HCT116 (cell line): ENCODE results near the gene ELOVL4. TPM values are rescaled to one million over a fixed set of nuclear protein-coding genes. Genes with fewer than 3 reads are reported as not detected.

ENCODE experiments used
- ATAC-seq: fragments of 200-7000 bp; cut with Tn5 transposase; 2 replicates; pipeline ENCODE4 v1.9.1; 2020; ENCODE audit warnings: mild to moderate bottlenecking, moderate library complexity
- BruUV-seq: library from RNA; stranded (reverse); fragments of 400-500 nt; replicated peaks from 2 replicates; lab custom pipeline; 2021; lab: Mats Ljungman, UMichigan
- CTCF ChIA-PET: fragments of 300-600 bp; sonication (Branson Sonifier 250); formaldehyde crosslinking; loops from one replicate; lab custom pipeline; 2021; ENCODE audit warnings: antibody characterized with exemption; lab: Charles Lee
- POLR2A ChIA-PET: fragments of 300-600, 350-600 bp; sonication (Branson Sonifier 250); formaldehyde crosslinking; loops from one replicate; lab custom pipeline; 2021; ENCODE audit warnings: antibody characterized with exemption; lab: Charles Lee
- RAD21 ChIA-PET, 2 experiments: fragments of 300-600 bp; sonication (Branson Sonifier 250); formaldehyde crosslinking; loops; one replicate each; lab custom pipeline; 2023; ENCODE audit warnings: low total read pairs in 2 of 2; ENCODE audit not compliant: uncharacterized antibody in 2 of 2, unreplicated experiment in 2 of 2, low non-redundant PET in 1 of 2; lab: Charles Lee
- DNase-seq: peaks from one replicate; pipeline ENCODE4 v3.0.0-alpha.2; 2010; ENCODE audit warnings: low read depth, low spot score
- H2AFZ ChIP-seq: fragments of 200-600 bp; shearing (Covaris generic), sonication (generic); 2 replicates; pipeline ENCODE4 v1.6.1; 2017; ENCODE audit warnings: low read depth, mixed run types, mixed read lengths, antibody characterized with exemption, low read length; ENCODE audit not compliant: poor library complexity, severe bottlenecking
- H3K27ac ChIP-seq: 2 replicates; pipeline ENCODE4 v1.5.1; 2012; ENCODE audit warnings: low read depth, low read length
- H3K27me3 ChIP-seq: fragments of 200-600 bp; sonication (generic); 2 replicates; pipeline ENCODE4 v1.6.1; 2016; ENCODE audit warnings: mixed run types, low read length, mixed read lengths; ENCODE audit not compliant: insufficient read depth
- H3K36me3 ChIP-seq, 2 experiments: fragments of 200-500 bp in 1 of 2; fragments of 200-600 bp in 1 of 2; sonication (Bioruptor generic) in 1 of 2; sonication (generic) in 1 of 2; 2 replicates each; pipeline versions ENCODE4 v1.5.1 to v1.6.1; 2014 to 2016; ENCODE audit warnings: low read length in 2 of 2, inconsistent platforms in 1 of 2, mixed read lengths in 1 of 2, mixed run types in 1 of 2; ENCODE audit not compliant: insufficient read depth in 2 of 2, control insufficient read depth in 1 of 2
- H3K4me1 ChIP-seq, 2 experiments: fragments of 200-600 bp in 1 of 2; sonication (generic) in 1 of 2; 2 replicates each; pipeline versions ENCODE4 v1.5.1 to v1.6.1; 2012 to 2017; ENCODE audit warnings: low read length in 2 of 2, inconsistent platforms in 1 of 2, mild to moderate bottlenecking in 1 of 2, mixed read lengths in 1 of 2, mixed run types in 1 of 2, moderate library complexity in 1 of 2; ENCODE audit not compliant: insufficient read depth in 2 of 2, control insufficient read depth in 1 of 2
- H3K4me2 ChIP-seq: fragments of 200-600 bp; sonication (generic); 2 replicates; pipeline ENCODE4 v1.6.1; 2017; ENCODE audit warnings: mixed run types, low read length, mixed read lengths
- H3K4me3 ChIP-seq, 2 experiments: fragments of 200-600 bp in 1 of 2; sonication (generic) in 1 of 2; replicated peaks in 1 of 2; 2 replicates each; pipeline ENCODE4 v1.5.1; 2011 to 2016; ENCODE audit warnings: low read length in 2 of 2, control low read depth in 1 of 2, low read depth in 1 of 2, mild to moderate bottlenecking in 1 of 2, mixed read lengths in 1 of 2, mixed run types in 1 of 2
- H3K79me2 ChIP-seq: fragments of 200-600 bp; sonication (generic); 2 replicates; pipeline ENCODE4 v1.6.1; 2017; ENCODE audit warnings: mild to moderate bottlenecking, mixed run types, low read length, moderate library complexity, mixed read lengths; ENCODE audit not compliant: insufficient read depth
- H3K9ac ChIP-seq: fragments of 200-600 bp; sonication (generic); 2 replicates; pipeline ENCODE4 v1.6.1; 2016; ENCODE audit warnings: low read length, mixed read lengths
- H3K9me2 ChIP-seq: fragments of 200-600 bp; sonication (generic), shearing (Covaris generic); 2 replicates; pipeline ENCODE4 v1.6.1; 2017; ENCODE audit warnings: mixed run types, mild to moderate bottlenecking, moderate library complexity; ENCODE audit not compliant: insufficient read depth
- H3K9me3 ChIP-seq, 2 experiments: fragments of 200-500 bp in 1 of 2; fragments of 200-600 bp in 1 of 2; sonication (Bioruptor generic) in 1 of 2; sonication (generic) in 1 of 2; 2 replicates each; pipeline ENCODE4 v1.6.1; 2014 to 2017; ENCODE audit warnings: low read length in 2 of 2, mixed read lengths in 2 of 2, inconsistent platforms in 1 of 2, low read depth in 1 of 2, mild to moderate bottlenecking in 1 of 2, mixed run types in 1 of 2, moderate library complexity in 1 of 2; ENCODE audit not compliant: control insufficient read depth in 1 of 2, insufficient read depth in 1 of 2
- H4K20me1 ChIP-seq: fragments of 200-600 bp; sonication (generic), shearing (Covaris generic); 2 replicates; pipeline ENCODE4 v1.6.1; 2017; ENCODE audit warnings: mixed run types, mild to moderate bottlenecking, moderate library complexity; ENCODE audit not compliant: insufficient read depth
- CEBPB ChIP-seq: IDR thresholded peaks from 2 replicates; pipeline ENCODE4 v1.6.1; 2012; ENCODE audit warnings: low read depth
- EGR1 ChIP-seq: IDR thresholded peaks from 2 replicates; pipeline ENCODE4 v1.6.1; 2012; ENCODE audit warnings: low read depth
- EZH2phosphoT487 ChIP-seq: fragments of 200-600 bp; IDR thresholded peaks from 2 replicates; pipeline ENCODE4 v1.6.1; 2018; ENCODE audit warnings: antibody characterized with exemption, borderline replicate concordance
- FOSL1 ChIP-seq: IDR thresholded peaks from 2 replicates; pipeline ENCODE4 v1.6.1; 2012; ENCODE audit warnings: low read depth
- JUND ChIP-seq: IDR thresholded peaks from 2 replicates; pipeline ENCODE4 v1.6.1; 2012
- SP1 ChIP-seq: IDR thresholded peaks from 2 replicates; pipeline ENCODE4 v1.6.1; 2012; ENCODE audit warnings: low read depth
- ZFX ChIP-seq: fragments of 450-650 bp; IDR thresholded peaks from 2 replicates; pipeline ENCODE4 v1.6.1; 2017
- intact Hi-C: fragments of 100-400 bp; cut with micrococcal nuclease; formaldehyde crosslinking; loops from 2 replicates; pipeline ENCODE4 v1.10.0; 2022
- total RNA-seq: library from RNA; stranded (reverse); gene quantifications from one replicate; pipeline ENCODE4 v1.2.1, GENCODE V29; 2021; ENCODE audit not compliant: unreplicated experiment
- TF ChIP-seq, protein P1 (sequence below): IDR thresholded peaks from 2 replicates; pipeline ENCODE4 v1.6.1; 2012
- TF ChIP-seq, protein P2 (sequence below): IDR thresholded peaks from 2 replicates; pipeline ENCODE4 v1.6.1; 2011; ENCODE audit warnings: mild to moderate bottlenecking, low read length, moderate library complexity; ENCODE audit not compliant: insufficient replicate concordance; ENCODE audit errors: extremely low read depth
- TF ChIP-seq, protein P3 (sequence below): IDR thresholded peaks from 2 replicates; pipeline ENCODE4 v1.6.1; 2012; ENCODE audit warnings: low read depth

ELOVL4 gene
- total RNA-seq, 1 experiment from 2014 or later = not detected

DNA sequence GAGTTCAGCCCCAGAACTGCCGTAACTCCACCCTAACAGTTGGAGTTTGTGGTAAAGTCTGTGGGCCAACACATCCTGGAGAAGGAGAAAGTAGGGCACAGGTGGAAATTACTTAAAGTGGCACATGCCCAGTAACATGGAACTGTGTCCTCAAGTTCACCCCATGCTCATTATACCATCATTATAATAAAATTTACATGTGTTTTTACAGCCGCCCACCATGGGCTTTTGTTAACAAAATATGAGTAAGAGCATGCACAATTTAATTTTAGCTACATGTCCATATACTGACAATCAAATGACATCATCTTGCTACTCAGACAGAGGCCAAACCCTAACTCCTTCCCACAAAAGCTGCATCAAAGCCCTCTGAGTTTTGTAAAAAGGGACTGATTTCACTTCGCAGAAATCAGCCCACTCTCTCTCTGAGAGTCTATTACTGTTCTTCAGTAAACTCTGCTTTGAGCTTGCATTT is 17.3 kb upstream of the ELOVL4 start:
- H3K27ac ChIP-seq = no peak overlapping the region
- POLR2A ChIA-PET = no interaction called here
- no peak for ATAC-seq
- RAD21 ChIA-PET = no interaction called here
- BruUV-seq = no TSS peak
- H2AFZ ChIP-seq = no peak overlapping the region
- TF ChIP-seq, protein P1, sequence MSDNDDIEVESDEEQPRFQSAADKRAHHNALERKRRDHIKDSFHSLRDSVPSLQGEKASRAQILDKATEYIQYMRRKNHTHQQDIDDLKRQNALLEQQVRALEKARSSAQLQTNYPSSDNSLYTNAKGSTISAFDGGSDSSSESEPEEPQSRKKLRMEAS = no peak
- no peak for TF ChIP-seq JUND
- no peak for TF ChIP-seq SP1
- no peak for TF ChIP-seq EGR1
- TF ChIP-seq, protein P2, sequence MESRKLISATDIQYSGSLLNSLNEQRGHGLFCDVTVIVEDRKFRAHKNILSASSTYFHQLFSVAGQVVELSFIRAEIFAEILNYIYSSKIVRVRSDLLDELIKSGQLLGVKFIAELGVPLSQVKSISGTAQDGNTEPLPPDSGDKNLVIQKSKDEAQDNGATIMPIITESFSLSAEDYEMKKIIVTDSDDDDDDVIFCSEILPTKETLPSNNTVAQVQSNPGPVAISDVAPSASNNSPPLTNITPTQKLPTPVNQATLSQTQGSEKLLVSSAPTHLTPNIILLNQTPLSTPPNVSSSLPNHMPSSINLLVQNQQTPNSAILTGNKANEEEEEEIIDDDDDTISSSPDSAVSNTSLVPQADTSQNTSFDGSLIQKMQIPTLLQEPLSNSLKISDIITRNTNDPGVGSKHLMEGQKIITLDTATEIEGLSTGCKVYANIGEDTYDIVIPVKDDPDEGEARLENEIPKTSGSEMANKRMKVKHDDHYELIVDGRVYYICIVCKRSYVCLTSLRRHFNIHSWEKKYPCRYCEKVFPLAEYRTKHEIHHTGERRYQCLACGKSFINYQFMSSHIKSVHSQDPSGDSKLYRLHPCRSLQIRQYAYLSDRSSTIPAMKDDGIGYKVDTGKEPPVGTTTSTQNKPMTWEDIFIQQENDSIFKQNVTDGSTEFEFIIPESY = no peak
- TF ChIP-seq, all 23 proteins: peak for 0
- Histone ChIP-seq H3K4me1 (no peaks in the 10 kb centered on the region), H3K36me3 (no peaks in the 10 kb centered on the region), H4K20me1 (no peaks in the 10 kb centered on the region), H3K4me3 (no peak overlapping the region), H3K4me2 (no peak overlapping the region), H3K9ac (no peak overlapping the region), H3K9me2 (no peaks in the 10 kb centered on the region; the same call in 1 of the 2 replicates), H3K27me3 (no peaks in the 10 kb centered on the region), H3K79me2 (no peaks in the 10 kb centered on the region), H3K9me3 (no peaks in the 10 kb centered on the region)
- no peak for DNase-seq
- CTCF ChIA-PET = interaction anchor here (1.3 kb wide), 1 partner anchor 15 kb away, joined by 3 read pairs; no protein-coding TSS in a partner anchor
- intact Hi-C loops = no loop called here

DNA sequence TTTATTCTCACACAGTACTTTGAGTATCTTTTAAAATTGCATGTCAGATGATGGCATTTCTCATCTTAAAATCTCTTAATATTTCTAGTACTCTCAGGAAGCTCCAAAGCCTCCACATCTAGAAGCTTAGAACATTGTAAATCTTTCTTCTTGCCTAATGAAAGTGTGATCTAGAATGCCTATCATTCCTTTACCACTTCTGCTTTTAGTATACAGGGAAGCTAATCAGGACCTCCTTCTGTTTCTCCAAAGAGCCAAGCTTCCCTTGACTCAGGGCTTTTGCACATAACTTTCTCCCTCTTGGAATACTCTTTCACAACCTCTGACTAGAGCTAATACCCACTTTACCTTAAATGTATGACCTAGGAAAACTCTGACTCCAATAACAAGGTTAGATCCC is 7.5 kb upstream of the ELOVL4 start:
- Histone ChIP-seq H4K20me1 (no peaks in the 10 kb centered on the region), H3K4me2 (no peak overlapping the region), H3K27ac (no peak overlapping the region), H3K79me2 (no peaks in the 10 kb centered on the region), H3K9ac (no peak overlapping the region), H3K9me2 (no peaks in the 10 kb centered on the region), H3K9me3 (no peaks in the 10 kb centered on the region), H2AFZ (no peak overlapping the region), H3K36me3 (no peaks in the 10 kb centered on the region), H3K27me3 (no peaks in the 10 kb centered on the region), H3K4me3 (no peak overlapping the region), H3K4me1 (no peaks in the 10 kb centered on the region)
- DNase-seq (no peak), ATAC-seq (no peak)
- intact Hi-C loops = loop anchor here (5.0 kb wide), 1 partner anchor 87 kb away; no protein-coding TSS in a partner anchor
- no TSS peak for BruUV-seq
- ChIA-PET RAD21 (no interaction called here), POLR2A (no interaction called here), CTCF (no interaction called here)
- TF ChIP-seq SP1 (no peak), CEBPB (no peak), ZFX (no peak), EZH2phosphoT487 (no peak), FOSL1 (no peak)
- TF ChIP-seq, protein P3, sequence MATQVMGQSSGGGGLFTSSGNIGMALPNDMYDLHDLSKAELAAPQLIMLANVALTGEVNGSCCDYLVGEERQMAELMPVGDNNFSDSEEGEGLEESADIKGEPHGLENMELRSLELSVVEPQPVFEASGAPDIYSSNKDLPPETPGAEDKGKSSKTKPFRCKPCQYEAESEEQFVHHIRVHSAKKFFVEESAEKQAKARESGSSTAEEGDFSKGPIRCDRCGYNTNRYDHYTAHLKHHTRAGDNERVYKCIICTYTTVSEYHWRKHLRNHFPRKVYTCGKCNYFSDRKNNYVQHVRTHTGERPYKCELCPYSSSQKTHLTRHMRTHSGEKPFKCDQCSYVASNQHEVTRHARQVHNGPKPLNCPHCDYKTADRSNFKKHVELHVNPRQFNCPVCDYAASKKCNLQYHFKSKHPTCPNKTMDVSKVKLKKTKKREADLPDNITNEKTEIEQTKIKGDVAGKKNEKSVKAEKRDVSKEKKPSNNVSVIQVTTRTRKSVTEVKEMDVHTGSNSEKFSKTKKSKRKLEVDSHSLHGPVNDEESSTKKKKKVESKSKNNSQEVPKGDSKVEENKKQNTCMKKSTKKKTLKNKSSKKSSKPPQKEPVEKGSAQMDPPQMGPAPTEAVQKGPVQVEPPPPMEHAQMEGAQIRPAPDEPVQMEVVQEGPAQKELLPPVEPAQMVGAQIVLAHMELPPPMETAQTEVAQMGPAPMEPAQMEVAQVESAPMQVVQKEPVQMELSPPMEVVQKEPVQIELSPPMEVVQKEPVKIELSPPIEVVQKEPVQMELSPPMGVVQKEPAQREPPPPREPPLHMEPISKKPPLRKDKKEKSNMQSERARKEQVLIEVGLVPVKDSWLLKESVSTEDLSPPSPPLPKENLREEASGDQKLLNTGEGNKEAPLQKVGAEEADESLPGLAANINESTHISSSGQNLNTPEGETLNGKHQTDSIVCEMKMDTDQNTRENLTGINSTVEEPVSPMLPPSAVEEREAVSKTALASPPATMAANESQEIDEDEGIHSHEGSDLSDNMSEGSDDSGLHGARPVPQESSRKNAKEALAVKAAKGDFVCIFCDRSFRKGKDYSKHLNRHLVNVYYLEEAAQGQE = no peak
- TF ChIP-seq, protein P2 = no peak
